Suprapubic skin (tissue), 4 donors: ENCODE data around the gene ASGR1.
"Not testable (repeated sequence)": the region's sequence is repeated elsewhere in the genome, so short reads cannot be mapped to it uniquely, and the experiment has no call there.

Source experiments
- CTCF ChIP-seq, 2 donors: fragments of 200-600 bp in 1 of 2; fragments of 450-650 bp in 1 of 2; sonication (generic) in 1 of 2; IDR thresholded peaks; one replicate each; pipeline ENCODE4 v1.5.1; 2016 to 2019; ENCODE audit warnings: antibody characterized with exemption in 2 of 2, mild to moderate bottlenecking in 1 of 2, moderate library complexity in 1 of 2
- EP300 ChIP-seq: sonication (generic); formaldehyde crosslinking; IDR thresholded peaks from one replicate; pipeline ENCODE4 v1.6.1; 2017; ENCODE audit warnings: antibody characterized with exemption
- POLR2A ChIP-seq, 2 donors: fragments of 450-650 bp; IDR thresholded peaks; one replicate each; pipeline ENCODE4 v1.6.1; 2017; ENCODE audit warnings: antibody characterized with exemption in 2 of 2, mild to moderate bottlenecking in 2 of 2, moderate library complexity in 2 of 2
- POLR2AphosphoS5 ChIP-seq, 3 donors: sonication (generic); formaldehyde crosslinking; IDR thresholded peaks; one replicate each; pipeline ENCODE4 v1.6.1; 2017; ENCODE audit warnings: antibody characterized with exemption in 3 of 3

- not testable (repeated sequence) for TF ChIP-seq POLR2AphosphoS5 (IDR thresholded peaks at IDR 0.05); CTCF (IDR thresholded peaks at IDR 0.05); POLR2A (IDR thresholded peaks at IDR 0.05); EP300
Measured at GRCh38 chr17:7169565-7169908, 9.6 kb downstream of the ASGR1 start.
